GM21367 (cell line): ENCODE measurements around the gene EHMT1.

Source experiments
- ATAC-seq: cut with Tn5 transposase; IDR thresholded peaks from one replicate; pipeline ENCODE4 v1.9.1; 2021; ENCODE audit not compliant: unreplicated experiment

EHMT1 gene

GRCh38 chr9:137817236-137818200 lies 198.7 kb downstream of the EHMT1 start:
- no peak for ATAC-seq

- no peak for ATAC-seq
These were observed 199.5 kb downstream of the EHMT1 start for GRCh38 chr9:137818286-137818685.

- no peak for ATAC-seq
These were observed 201.5 kb downstream of the EHMT1 start for GRCh38 chr9:137820161-137820855.

DNA sequence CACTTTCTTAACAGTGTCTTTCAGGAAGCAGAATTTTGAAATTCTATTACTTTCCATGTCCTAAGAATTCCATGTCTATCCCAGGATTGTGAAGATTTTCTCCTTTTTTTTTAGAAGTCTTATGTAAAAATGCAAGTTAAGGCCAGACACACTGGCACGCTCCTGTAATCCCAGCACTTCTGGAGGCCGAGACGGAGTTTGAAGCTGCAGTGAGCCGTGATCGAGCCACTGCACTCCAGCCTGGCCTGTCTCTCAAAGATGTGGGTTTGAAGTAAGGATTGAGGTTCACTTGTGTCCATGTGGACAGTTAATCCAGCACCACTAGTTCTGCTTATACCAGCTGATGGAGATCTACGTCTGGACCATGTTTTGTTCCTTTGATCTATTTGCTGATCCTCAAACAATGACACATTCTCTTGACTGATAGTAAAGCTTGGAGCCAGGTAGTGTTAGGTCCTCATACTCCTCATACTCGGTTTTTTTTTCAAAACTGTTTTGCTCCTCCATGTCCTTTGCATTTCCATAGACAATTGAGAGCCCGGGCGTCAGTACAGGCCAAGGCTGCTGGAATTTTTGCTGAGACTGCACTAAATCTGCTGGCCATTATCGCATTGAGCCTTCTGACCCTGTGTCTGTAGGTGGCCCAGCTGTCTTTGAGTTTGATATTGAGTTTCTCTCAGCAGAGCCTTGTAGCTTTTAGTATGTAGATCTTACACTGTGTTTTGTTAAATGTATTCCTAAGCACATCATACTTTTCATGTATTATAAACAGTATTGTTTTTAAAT lies 205.4 kb downstream of the EHMT1 start:
- ATAC-seq, result no peak

DNA sequence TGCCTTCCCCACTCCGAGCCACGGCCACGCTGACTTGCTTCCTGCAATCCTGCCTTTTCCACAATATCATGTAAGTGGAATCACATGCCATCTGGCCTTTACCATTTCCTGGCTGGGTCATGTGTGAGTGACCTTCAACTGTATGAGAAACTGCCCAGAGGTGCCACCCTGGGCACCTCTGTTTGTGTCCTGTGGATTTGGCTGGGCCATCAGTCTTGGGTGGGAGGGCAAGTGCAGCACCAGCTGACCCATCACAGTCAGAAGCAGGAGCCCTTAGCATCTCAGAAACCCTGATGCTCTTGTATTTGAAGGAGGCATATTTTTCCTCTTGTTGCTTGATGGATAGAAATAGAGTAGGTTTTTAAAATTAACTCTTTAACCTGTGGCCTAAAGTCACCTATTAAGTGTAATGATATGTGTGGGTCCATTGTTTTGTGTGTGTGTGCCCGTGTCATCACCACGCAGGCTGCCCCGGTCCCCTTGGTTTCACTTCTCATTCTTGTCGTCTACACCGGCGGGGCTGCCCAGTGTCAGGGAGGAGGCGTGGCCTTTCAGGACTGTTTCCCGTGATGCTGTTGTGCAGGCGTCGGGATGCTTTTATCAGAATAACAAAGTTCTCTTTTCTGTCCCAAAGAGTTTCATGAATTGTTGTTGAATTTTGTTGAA lies 206.7 kb downstream of the EHMT1 start:
- ATAC-seq, result no peak

- no peak for ATAC-seq
These were observed 209.2 kb downstream of the EHMT1 start for GRCh38 chr9:137827908-137828526.

DNA sequence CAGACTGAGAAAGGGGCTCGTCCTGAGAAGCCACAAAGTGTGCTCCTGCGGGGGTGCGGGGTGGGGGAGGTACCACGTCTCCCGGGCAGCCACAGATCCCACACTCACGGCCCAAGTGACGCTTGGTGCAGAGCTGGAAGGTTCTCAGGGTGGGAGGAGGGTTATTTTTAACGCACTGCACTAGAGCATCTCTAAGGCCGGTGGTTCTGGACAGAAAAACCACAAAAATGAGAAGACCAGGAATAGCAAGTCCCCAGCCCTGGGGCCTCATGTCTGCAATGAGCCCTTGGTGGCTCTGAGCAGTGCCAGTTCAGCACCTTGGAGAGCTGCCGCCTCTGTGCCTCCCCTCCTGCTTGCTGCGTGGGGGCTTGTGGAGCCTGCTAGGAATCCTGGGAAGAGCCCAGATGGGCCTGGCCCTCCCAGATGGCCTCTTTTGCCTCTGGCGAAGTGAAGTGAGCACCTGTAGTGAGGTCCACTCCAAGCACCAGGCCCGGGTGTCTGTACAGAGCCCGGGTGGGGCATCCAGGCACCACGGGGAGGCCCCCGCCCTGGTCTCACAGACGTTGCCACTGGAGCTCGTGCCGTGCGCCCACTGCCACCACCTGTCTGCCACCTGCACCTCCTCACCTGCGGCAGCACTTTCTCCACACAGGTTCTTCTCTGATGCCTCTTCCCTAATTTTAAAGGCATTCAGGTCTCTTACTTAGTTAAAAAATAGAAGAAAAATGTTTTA lies 209.9 kb downstream of the EHMT1 start:
- ATAC-seq, result no peak

GRCh38 chr9:137829260-137829996 lies 210.6 kb downstream of the EHMT1 start:
- ATAC-seq, result no peak

- no peak for ATAC-seq
These were observed 213.4 kb downstream of the EHMT1 start for GRCh38 chr9:137832191-137832700.

- no peak for ATAC-seq
These were observed 214.2 kb downstream of the EHMT1 start for GRCh38 chr9:137832830-137833590.

DNA sequence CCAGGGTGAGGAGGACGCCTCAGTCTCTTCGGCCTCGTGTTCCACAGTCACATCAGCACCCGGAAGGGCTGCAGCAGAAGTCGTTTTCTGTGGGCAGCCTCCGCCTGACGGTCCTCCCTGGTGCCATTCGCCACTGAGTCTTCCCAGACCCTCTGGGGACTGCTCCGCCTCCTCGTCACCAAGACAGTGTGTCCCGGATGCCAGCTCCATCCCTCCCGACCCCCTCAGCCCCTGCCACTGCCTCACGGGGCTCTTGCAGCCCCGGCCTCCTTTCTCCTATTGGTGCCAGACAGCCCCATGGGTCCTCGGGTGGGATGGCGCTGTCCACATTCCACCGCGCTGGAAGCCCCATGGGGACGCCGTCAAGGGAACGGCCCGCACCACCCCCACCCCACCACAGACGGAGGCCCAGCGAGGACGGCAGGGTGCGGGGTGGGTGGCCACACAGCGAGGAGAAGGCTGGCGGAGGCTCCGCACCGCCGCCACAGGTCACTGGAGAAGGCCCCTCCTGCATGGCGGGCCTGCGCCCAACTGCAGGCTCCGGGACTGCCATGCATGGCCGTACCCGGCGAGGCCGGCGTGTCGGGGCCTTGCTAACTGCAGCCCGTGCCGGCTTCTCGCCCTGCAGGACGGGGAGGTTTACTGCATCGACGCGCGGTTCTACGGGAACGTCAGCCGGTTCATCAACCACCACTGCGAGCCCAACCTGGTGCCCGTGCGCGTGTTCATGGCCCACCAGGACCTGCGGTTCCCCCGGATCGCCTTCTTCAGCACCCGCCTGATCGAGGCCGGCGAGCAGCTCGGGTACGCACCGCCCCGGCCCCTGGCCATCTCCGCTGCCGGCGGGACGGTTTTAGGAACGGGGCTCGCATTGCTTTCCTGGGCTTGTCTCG lies 215.2 kb downstream of the EHMT1 start:
- ATAC-seq, result no peak

DNA sequence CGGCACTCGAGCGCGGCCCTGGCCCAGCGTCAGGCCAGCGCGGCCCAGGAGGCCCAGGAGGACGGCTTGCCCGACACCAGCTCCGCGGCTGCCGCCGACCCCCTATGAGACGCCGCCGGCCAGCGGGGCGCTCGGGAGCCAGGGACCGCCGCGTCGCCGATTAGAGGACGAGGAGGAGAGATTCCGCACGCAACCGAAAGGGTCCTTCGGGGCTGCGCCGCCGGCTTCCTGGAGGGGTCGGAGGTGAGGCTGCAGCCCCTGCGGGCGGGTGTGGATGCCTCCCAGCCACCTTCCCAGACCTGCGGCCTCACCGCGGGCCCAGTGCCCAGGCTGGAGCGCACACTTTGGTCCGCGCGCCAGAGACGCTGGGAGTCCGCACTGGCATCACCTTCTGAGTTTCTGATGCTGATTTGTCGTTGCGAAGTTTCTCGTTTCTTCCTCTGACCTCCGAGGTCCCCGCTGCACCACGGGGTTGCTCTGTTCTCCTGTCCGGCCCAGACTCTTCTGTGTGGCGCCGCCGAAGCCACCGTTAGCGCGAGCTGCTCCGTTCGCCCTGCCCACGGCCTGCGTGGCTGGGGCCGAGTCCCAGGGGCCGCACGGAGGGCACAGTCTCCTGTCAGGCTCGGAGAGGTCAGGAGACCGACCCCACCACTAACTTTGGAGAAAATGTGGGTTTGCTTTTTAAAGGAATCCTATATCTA lies 216.2 kb downstream of the EHMT1 start:
- no peak for ATAC-seq

GRCh38 chr9:137836151-137836830 lies 217.5 kb downstream of the EHMT1 start:
- no peak for ATAC-seq

- ATAC-seq, result no peak
These were observed 218.0 kb downstream of the EHMT1 start for GRCh38 chr9:137836831-137837241.

GRCh38 chr9:137837345-137838278 lies 218.8 kb downstream of the EHMT1 start:
- ATAC-seq, result no peak
